HCT116 (cell line): ENCODE results near the gene OTOL1. TPM values are rescaled to one million over a fixed set of nuclear protein-coding genes. Genes with fewer than 3 reads are reported as not detected.
"Not testable (repeated sequence)": the region's sequence is repeated elsewhere in the genome, so short reads cannot be mapped to it uniquely, and the experiment has no call there.

ENCODE experiments used
- ATAC-seq: fragments of 200-7000 bp; cut with Tn5 transposase; 2 replicates; pipeline ENCODE4 v1.9.1; 2020; ENCODE audit warnings: mild to moderate bottlenecking, moderate library complexity
- BruUV-seq: library from RNA; stranded (reverse); fragments of 400-500 nt; replicated peaks from 2 replicates; lab custom pipeline; 2021; lab: Mats Ljungman, UMichigan
- CTCF ChIA-PET: fragments of 300-600 bp; sonication (Branson Sonifier 250); formaldehyde crosslinking; loops from one replicate; lab custom pipeline; 2021; ENCODE audit warnings: antibody characterized with exemption; lab: Charles Lee
- POLR2A ChIA-PET: fragments of 300-600, 350-600 bp; sonication (Branson Sonifier 250); formaldehyde crosslinking; loops from one replicate; lab custom pipeline; 2021; ENCODE audit warnings: antibody characterized with exemption; lab: Charles Lee
- RAD21 ChIA-PET, 2 experiments: fragments of 300-600 bp; sonication (Branson Sonifier 250); formaldehyde crosslinking; loops; one replicate each; lab custom pipeline; 2023; ENCODE audit warnings: low total read pairs in 2 of 2; ENCODE audit not compliant: uncharacterized antibody in 2 of 2, unreplicated experiment in 2 of 2, low non-redundant PET in 1 of 2; lab: Charles Lee
- DNase-seq: peaks from one replicate; pipeline ENCODE4 v3.0.0-alpha.2; 2010; ENCODE audit warnings: low read depth, low spot score
- H2AFZ ChIP-seq: fragments of 200-600 bp; shearing (Covaris generic), sonication (generic); 2 replicates; pipeline ENCODE4 v1.6.1; 2017; ENCODE audit warnings: low read depth, mixed run types, mixed read lengths, antibody characterized with exemption, low read length; ENCODE audit not compliant: poor library complexity, severe bottlenecking
- H3K27ac ChIP-seq: 2 replicates; pipeline ENCODE4 v1.5.1; 2012; ENCODE audit warnings: low read depth, low read length
- H3K27me3 ChIP-seq: fragments of 200-600 bp; sonication (generic); 2 replicates; pipeline ENCODE4 v1.6.1; 2016; ENCODE audit warnings: mixed run types, low read length, mixed read lengths; ENCODE audit not compliant: insufficient read depth
- H3K36me3 ChIP-seq, 2 experiments: fragments of 200-500 bp in 1 of 2; fragments of 200-600 bp in 1 of 2; sonication (Bioruptor generic) in 1 of 2; sonication (generic) in 1 of 2; 2 replicates each; pipeline versions ENCODE4 v1.5.1 to v1.6.1; 2014 to 2016; ENCODE audit warnings: low read length in 2 of 2, inconsistent platforms in 1 of 2, mixed read lengths in 1 of 2, mixed run types in 1 of 2; ENCODE audit not compliant: insufficient read depth in 2 of 2, control insufficient read depth in 1 of 2
- H3K4me1 ChIP-seq, 2 experiments: fragments of 200-600 bp in 1 of 2; sonication (generic) in 1 of 2; 2 replicates each; pipeline versions ENCODE4 v1.5.1 to v1.6.1; 2012 to 2017; ENCODE audit warnings: low read length in 2 of 2, inconsistent platforms in 1 of 2, mild to moderate bottlenecking in 1 of 2, mixed read lengths in 1 of 2, mixed run types in 1 of 2, moderate library complexity in 1 of 2; ENCODE audit not compliant: insufficient read depth in 2 of 2, control insufficient read depth in 1 of 2
- H3K4me2 ChIP-seq: fragments of 200-600 bp; sonication (generic); 2 replicates; pipeline ENCODE4 v1.6.1; 2017; ENCODE audit warnings: mixed run types, low read length, mixed read lengths
- H3K4me3 ChIP-seq, 2 experiments: fragments of 200-600 bp in 1 of 2; sonication (generic) in 1 of 2; replicated peaks in 1 of 2; 2 replicates each; pipeline ENCODE4 v1.5.1; 2011 to 2016; ENCODE audit warnings: low read length in 2 of 2, control low read depth in 1 of 2, low read depth in 1 of 2, mild to moderate bottlenecking in 1 of 2, mixed read lengths in 1 of 2, mixed run types in 1 of 2
- H3K79me2 ChIP-seq: fragments of 200-600 bp; sonication (generic); 2 replicates; pipeline ENCODE4 v1.6.1; 2017; ENCODE audit warnings: mild to moderate bottlenecking, mixed run types, low read length, moderate library complexity, mixed read lengths; ENCODE audit not compliant: insufficient read depth
- H3K9ac ChIP-seq: fragments of 200-600 bp; sonication (generic); 2 replicates; pipeline ENCODE4 v1.6.1; 2016; ENCODE audit warnings: low read length, mixed read lengths
- H3K9me2 ChIP-seq: fragments of 200-600 bp; sonication (generic), shearing (Covaris generic); 2 replicates; pipeline ENCODE4 v1.6.1; 2017; ENCODE audit warnings: mixed run types, mild to moderate bottlenecking, moderate library complexity; ENCODE audit not compliant: insufficient read depth
- H3K9me3 ChIP-seq, 2 experiments: fragments of 200-500 bp in 1 of 2; fragments of 200-600 bp in 1 of 2; sonication (Bioruptor generic) in 1 of 2; sonication (generic) in 1 of 2; 2 replicates each; pipeline ENCODE4 v1.6.1; 2014 to 2017; ENCODE audit warnings: low read length in 2 of 2, mixed read lengths in 2 of 2, inconsistent platforms in 1 of 2, low read depth in 1 of 2, mild to moderate bottlenecking in 1 of 2, mixed run types in 1 of 2, moderate library complexity in 1 of 2; ENCODE audit not compliant: control insufficient read depth in 1 of 2, insufficient read depth in 1 of 2
- H4K20me1 ChIP-seq: fragments of 200-600 bp; sonication (generic), shearing (Covaris generic); 2 replicates; pipeline ENCODE4 v1.6.1; 2017; ENCODE audit warnings: mixed run types, mild to moderate bottlenecking, moderate library complexity; ENCODE audit not compliant: insufficient read depth
- CBX3 ChIP-seq: IDR thresholded peaks from 2 replicates; pipeline ENCODE4 v1.6.1; 2012; ENCODE audit warnings: low read depth
- ELF1 ChIP-seq: IDR thresholded peaks from 2 replicates; pipeline ENCODE4 v1.6.1; 2012; ENCODE audit warnings: low read depth, borderline replicate concordance
- EZH2 ChIP-seq: fragments of 200-600 bp; sonication (generic); IDR thresholded peaks from 2 replicates; pipeline ENCODE4 v1.6.1; 2017; ENCODE audit warnings: antibody characterized with exemption, mixed run types
- FOSL1 ChIP-seq: IDR thresholded peaks from 2 replicates; pipeline ENCODE4 v1.6.1; 2012; ENCODE audit warnings: low read depth
- JUND ChIP-seq: IDR thresholded peaks from 2 replicates; pipeline ENCODE4 v1.6.1; 2012
- POLR2A ChIP-seq: IDR thresholded peaks from 2 replicates; pipeline ENCODE4 v1.7.0; 2011; ENCODE audit warnings: borderline replicate concordance; ENCODE audit not compliant: insufficient read depth, insufficient read length; ENCODE audit errors: extremely low read depth
- POLR2AphosphoS5 ChIP-seq: IDR thresholded peaks from 2 replicates; pipeline ENCODE4 v1.6.1; 2011; ENCODE audit warnings: mild to moderate bottlenecking, low read depth, low read length, moderate library complexity
- RAD21 ChIP-seq: IDR thresholded peaks from 2 replicates; pipeline ENCODE4 v1.6.1; 2012; ENCODE audit warnings: low read depth, mild to moderate bottlenecking
- SIN3A ChIP-seq: IDR thresholded peaks from 2 replicates; pipeline ENCODE4 v1.6.1; 2012; ENCODE audit warnings: low read depth
- TCF7L2 ChIP-seq: IDR thresholded peaks from 2 replicates; pipeline ENCODE4 v1.7.0; 2011; ENCODE audit warnings: borderline replicate concordance, inconsistent platforms; ENCODE audit not compliant: insufficient read depth, insufficient read length; ENCODE audit errors: extremely low read depth
- YY1 ChIP-seq: IDR thresholded peaks from 2 replicates; pipeline ENCODE4 v1.6.1; 2011; ENCODE audit warnings: low read length, low read depth, moderate library complexity, mild to moderate bottlenecking; ENCODE audit not compliant: insufficient replicate concordance; ENCODE audit errors: extremely low read depth
- ZNF274 ChIP-seq: fragments of 200-500 bp; sonication (Bioruptor generic); IDR thresholded peaks from 2 replicates; pipeline ENCODE4 v1.6.1; 2014; ENCODE audit warnings: mild to moderate bottlenecking, low read depth, low read length, inconsistent platforms
- intact Hi-C: fragments of 100-400 bp; cut with micrococcal nuclease; formaldehyde crosslinking; loops from 2 replicates; pipeline ENCODE4 v1.10.0; 2022
- total RNA-seq: library from RNA; stranded (reverse); gene quantifications from one replicate; pipeline ENCODE4 v1.2.1, GENCODE V29; 2021; ENCODE audit not compliant: unreplicated experiment
- TF ChIP-seq, protein P1 (sequence below), 3 experiments: fragments of 200-600 bp in 1 of 3; sonication (generic) in 1 of 3; IDR thresholded peaks in 2 of 3; conservative IDR thresholded peaks in 1 of 3; 2 replicates each; pipeline ENCODE4 v1.5.1; 2012 to 2017; ENCODE audit warnings: low read depth in 2 of 3, low read length in 2 of 3, antibody characterized with exemption in 1 of 3, borderline replicate concordance in 1 of 3, control low read depth in 1 of 3, mild to moderate bottlenecking in 1 of 3, mixed read lengths in 1 of 3, mixed run types in 1 of 3, moderate library complexity in 1 of 3; ENCODE audit not compliant: insufficient read depth in 1 of 3
- TF ChIP-seq, protein P2 (sequence below): IDR thresholded peaks from 2 replicates; pipeline ENCODE4 v1.6.1; 2012
- TF ChIP-seq, protein P3 (sequence below): IDR thresholded peaks from 2 replicates; pipeline ENCODE4 v1.6.1; 2011; ENCODE audit warnings: mild to moderate bottlenecking, low read length, moderate library complexity; ENCODE audit not compliant: insufficient replicate concordance; ENCODE audit errors: extremely low read depth

Gene OTOL1
- total RNA-seq, 1 experiment from 2014 or later = not detected

DNA sequence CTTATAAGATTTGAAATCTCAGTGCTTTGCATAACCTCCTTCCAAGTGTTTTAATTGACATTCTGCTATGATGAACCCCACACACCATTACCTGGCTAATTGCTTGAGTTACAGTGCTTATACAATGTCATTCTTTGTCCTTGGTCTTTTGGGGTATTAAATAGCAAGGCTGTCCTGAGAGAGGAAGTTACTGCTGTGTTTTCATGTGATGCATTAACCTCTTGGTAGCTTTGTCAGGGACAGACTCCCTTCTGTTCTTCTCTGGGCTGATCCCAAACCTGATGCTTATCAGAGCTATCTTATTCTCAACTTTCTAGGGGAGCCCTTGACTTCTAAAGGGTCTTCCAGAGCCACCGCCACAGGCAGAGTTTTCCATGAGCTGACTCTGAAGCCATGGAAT lies 12.4 kb upstream of the OTOL1 start:
- ChIA-PET POLR2A (no interaction called here), CTCF (no interaction called here)

DNA sequence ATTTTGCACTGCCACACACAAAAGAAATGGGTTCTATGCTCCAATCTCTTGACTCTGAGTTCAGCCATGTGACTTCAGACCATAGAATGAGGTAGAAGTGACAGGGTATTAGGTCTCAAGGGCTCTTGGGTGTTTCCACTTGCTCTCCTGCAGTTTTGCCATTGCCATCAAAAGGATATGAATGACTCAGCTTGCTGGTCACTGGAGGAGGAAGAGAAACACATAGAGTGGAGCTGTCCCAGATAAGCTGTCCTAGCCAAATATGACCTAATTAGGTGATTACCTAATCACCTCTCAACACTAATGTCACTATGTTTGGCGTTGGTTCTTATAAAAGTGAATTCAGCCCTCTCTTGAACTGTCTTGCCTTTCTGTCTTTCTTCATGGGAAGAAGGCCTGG lies 8.3 kb upstream of the OTOL1 start:
- H3K4me1 ChIP-seq, H3K36me3 ChIP-seq, POLR2A ChIA-PET, H2AFZ ChIP-seq, DNase-seq, H3K4me3 ChIP-seq, H3K79me2 ChIP-seq, H3K9ac ChIP-seq, intact Hi-C loops, H3K4me2 ChIP-seq, H3K9me2 ChIP-seq, RAD21 ChIA-PET, BruUV-seq, H3K27ac ChIP-seq, CTCF ChIA-PET, H4K20me1 ChIP-seq, H3K27me3 ChIP-seq, ATAC-seq, H3K9me3 ChIP-seq: not testable (repeated sequence)

More for the DNA sequence above, 12.4 kb upstream of the OTOL1 start:
- Histone ChIP-seq H2AFZ (no peak overlapping the region), H3K27me3 (no peaks in the 10 kb centered on the region), H3K79me2 (no peaks in the 10 kb centered on the region), H3K36me3 (no peaks in the 10 kb centered on the region), H3K4me3 (no peak overlapping the region), H3K9me2 (no peaks in the 10 kb centered on the region), H3K4me1 (no peaks in the 10 kb centered on the region), H4K20me1 (no peaks in the 10 kb centered on the region), H3K4me2 (no peak overlapping the region), H3K27ac (no peak overlapping the region), H3K9me3 (no peaks in the 10 kb centered on the region), H3K9ac (no peak overlapping the region)
- DNase-seq (no peak), ATAC-seq (no peak)
- TF ChIP-seq SIN3A = no peak
- TF ChIP-seq JUND = no peak
- TF ChIP-seq EZH2 = no peak
- no peak for TF ChIP-seq RAD21
- TF ChIP-seq POLR2AphosphoS5 = no peak
- no peak for TF ChIP-seq POLR2A
- TF ChIP-seq, protein P1, sequence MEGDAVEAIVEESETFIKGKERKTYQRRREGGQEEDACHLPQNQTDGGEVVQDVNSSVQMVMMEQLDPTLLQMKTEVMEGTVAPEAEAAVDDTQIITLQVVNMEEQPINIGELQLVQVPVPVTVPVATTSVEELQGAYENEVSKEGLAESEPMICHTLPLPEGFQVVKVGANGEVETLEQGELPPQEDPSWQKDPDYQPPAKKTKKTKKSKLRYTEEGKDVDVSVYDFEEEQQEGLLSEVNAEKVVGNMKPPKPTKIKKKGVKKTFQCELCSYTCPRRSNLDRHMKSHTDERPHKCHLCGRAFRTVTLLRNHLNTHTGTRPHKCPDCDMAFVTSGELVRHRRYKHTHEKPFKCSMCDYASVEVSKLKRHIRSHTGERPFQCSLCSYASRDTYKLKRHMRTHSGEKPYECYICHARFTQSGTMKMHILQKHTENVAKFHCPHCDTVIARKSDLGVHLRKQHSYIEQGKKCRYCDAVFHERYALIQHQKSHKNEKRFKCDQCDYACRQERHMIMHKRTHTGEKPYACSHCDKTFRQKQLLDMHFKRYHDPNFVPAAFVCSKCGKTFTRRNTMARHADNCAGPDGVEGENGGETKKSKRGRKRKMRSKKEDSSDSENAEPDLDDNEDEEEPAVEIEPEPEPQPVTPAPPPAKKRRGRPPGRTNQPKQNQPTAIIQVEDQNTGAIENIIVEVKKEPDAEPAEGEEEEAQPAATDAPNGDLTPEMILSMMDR (IDR thresholded peaks at IDR 0.05 in 2 of 3, conservative IDR thresholded peaks at IDR 0.05 in 1 of 3; ENCODE audit: borderline replicate concordance in 1 of 3, insufficient read depth in 1 of 3, low read depth in 2 of 3, low read length in 2 of 3) = no peak
- no peak for TF ChIP-seq FOSL1
- TF ChIP-seq CBX3 = no peak
- TF ChIP-seq, protein P2, sequence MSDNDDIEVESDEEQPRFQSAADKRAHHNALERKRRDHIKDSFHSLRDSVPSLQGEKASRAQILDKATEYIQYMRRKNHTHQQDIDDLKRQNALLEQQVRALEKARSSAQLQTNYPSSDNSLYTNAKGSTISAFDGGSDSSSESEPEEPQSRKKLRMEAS = no peak
- no peak for TF ChIP-seq ELF1
- TF ChIP-seq ZNF274 = no peak
- TF ChIP-seq YY1 = no peak
- TF ChIP-seq, protein P3, sequence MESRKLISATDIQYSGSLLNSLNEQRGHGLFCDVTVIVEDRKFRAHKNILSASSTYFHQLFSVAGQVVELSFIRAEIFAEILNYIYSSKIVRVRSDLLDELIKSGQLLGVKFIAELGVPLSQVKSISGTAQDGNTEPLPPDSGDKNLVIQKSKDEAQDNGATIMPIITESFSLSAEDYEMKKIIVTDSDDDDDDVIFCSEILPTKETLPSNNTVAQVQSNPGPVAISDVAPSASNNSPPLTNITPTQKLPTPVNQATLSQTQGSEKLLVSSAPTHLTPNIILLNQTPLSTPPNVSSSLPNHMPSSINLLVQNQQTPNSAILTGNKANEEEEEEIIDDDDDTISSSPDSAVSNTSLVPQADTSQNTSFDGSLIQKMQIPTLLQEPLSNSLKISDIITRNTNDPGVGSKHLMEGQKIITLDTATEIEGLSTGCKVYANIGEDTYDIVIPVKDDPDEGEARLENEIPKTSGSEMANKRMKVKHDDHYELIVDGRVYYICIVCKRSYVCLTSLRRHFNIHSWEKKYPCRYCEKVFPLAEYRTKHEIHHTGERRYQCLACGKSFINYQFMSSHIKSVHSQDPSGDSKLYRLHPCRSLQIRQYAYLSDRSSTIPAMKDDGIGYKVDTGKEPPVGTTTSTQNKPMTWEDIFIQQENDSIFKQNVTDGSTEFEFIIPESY = no peak
- TF ChIP-seq TCF7L2 = no peak
- RAD21 ChIA-PET = no interaction called here
- intact Hi-C loops = no loop called here
- no TSS peak for BruUV-seq
